ENCODE data around the gene DNAH7. TPM values are rescaled to one million over a fixed set of nuclear protein-coding genes. Genes with fewer than 3 reads are reported as not detected.

Gene DNAH7
- total RNA-seq, 2 experiments from 2014 or later = 0.29 TPM; not detected in 1

GRCh38 chr2:195727106-195727505 is 341.5 kb downstream of the DNAH7 start:
- Mint-ChIP-seq H3K27ac (no peak overlapping the region), H3K36me3 (ENCODE audit: low read depth) (peaks cover 33% of the 10 kb centered on the region), H3K4me3 (no peak overlapping the region), H3K9me3 (no peaks in the 10 kb centered on the region), H3K4me1 (ENCODE audit: low read depth) (no peaks in the 10 kb centered on the region), H3K27me3 (ENCODE audit: low read depth) (no peaks in the 10 kb centered on the region)
- intact Hi-C loops (cut with micrococcal nuclease) = no loop called here
- DNase-seq = no peak
- CTCF ChIA-PET = no interaction called here

GRCh38 chr2:195722075-195722474 is 346.6 kb downstream of the DNAH7 start:
- CTCF ChIA-PET = no interaction called here
- Mint-ChIP-seq H3K36me3 (ENCODE audit: low read depth) (peaks cover 26% of the 10 kb centered on the region), H3K4me3 (no peak overlapping the region), H3K27me3 (ENCODE audit: low read depth) (no peaks in the 10 kb centered on the region), H3K27ac (no peak overlapping the region), H3K4me1 (ENCODE audit: low read depth) (peaks cover 4% of the 10 kb centered on the region), H3K9me3 (no peaks in the 10 kb centered on the region)
- no peak for DNase-seq
- intact Hi-C loops (cut with micrococcal nuclease) = no loop called here

- Mint-ChIP-seq H3K27me3 (ENCODE audit: low read depth) (no peaks in the 10 kb centered on the region), H3K4me3 (no peak overlapping the region), H3K4me1 (ENCODE audit: low read depth) (peaks cover 4% of the 10 kb centered on the region), H3K36me3 (ENCODE audit: low read depth) (peaks cover 33% of the 10 kb centered on the region), H3K27ac (no peak overlapping the region), H3K9me3 (no peaks in the 10 kb centered on the region)
- intact Hi-C loops (cut with micrococcal nuclease) = loop anchor here (2.0 kb wide), 1 partner anchor 18 kb away; no protein-coding TSS in a partner anchor
- CTCF ChIA-PET = interaction anchor here (1.1 kb wide), 1 partner anchor 10 kb away, joined by 5 read pairs; no protein-coding TSS in a partner anchor
- no peak for DNase-seq
Measured at GRCh38 chr2:195721042-195721441, 347.6 kb downstream of the DNAH7 start.

GRCh38 chr2:195716466-195716865 is 352.2 kb downstream of the DNAH7 start:
- Mint-ChIP-seq H3K9me3 (no peaks in the 10 kb centered on the region), H3K4me3 (no peak overlapping the region), H3K27ac (no peak overlapping the region), H3K27me3 (ENCODE audit: low read depth) (no peaks in the 10 kb centered on the region), H3K4me1 (ENCODE audit: low read depth) (peaks cover 4% of the 10 kb centered on the region), H3K36me3 (ENCODE audit: low read depth) (peaks cover 48% of the 10 kb centered on the region)
- intact Hi-C loops (cut with micrococcal nuclease) = no loop called here
- DNase-seq = no peak
- CTCF ChIA-PET = no interaction called here

DNA sequence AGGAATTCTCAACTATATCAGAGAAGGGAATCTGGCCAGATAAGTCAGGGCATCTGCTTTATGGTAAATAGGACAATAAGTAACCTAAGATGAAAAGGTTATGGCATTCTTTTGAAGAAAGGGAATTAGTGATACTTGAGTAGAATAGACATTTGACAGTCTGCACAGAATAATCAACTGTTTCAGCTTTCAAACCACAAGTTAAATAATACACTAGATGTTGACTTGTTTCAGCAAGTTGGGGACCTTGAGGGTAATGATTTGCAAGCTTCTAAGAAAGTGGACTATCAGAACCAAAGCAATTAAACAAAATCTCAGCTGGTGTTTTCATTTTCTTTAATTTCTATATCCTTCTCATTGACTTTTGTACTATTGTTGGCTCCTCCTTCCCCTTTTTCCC is 357.2 kb downstream of the DNAH7 start:
- intact Hi-C loops (cut with micrococcal nuclease) = no loop called here
- Mint-ChIP-seq H3K9me3 (no peaks in the 10 kb centered on the region), H3K4me1 (ENCODE audit: low read depth) (peaks cover 2% of the 10 kb centered on the region), H3K4me3 (no peak overlapping the region), H3K27me3 (ENCODE audit: low read depth) (no peaks in the 10 kb centered on the region), H3K36me3 (ENCODE audit: low read depth) (peaks cover 41% of the 10 kb centered on the region), H3K27ac (no peak overlapping the region)
- CTCF ChIA-PET = interaction anchor here (0.9 kb wide), 1 partner anchor 10 kb away, joined by 5 read pairs; no protein-coding TSS in a partner anchor
- DNase-seq = no peak

- Mint-ChIP-seq H3K4me1 (ENCODE audit: low read depth) (peaks cover 2% of the 10 kb centered on the region), H3K27me3 (ENCODE audit: low read depth) (no peaks in the 10 kb centered on the region), H3K36me3 (ENCODE audit: low read depth) (peaks cover 32% of the 10 kb centered on the region), H3K4me3 (no peak overlapping the region), H3K9me3 (no peaks in the 10 kb centered on the region), H3K27ac (no peak overlapping the region)
- CTCF ChIA-PET = no interaction called here
- intact Hi-C loops (cut with micrococcal nuclease) = no loop called here
- no peak for DNase-seq
Measured at GRCh38 chr2:195709901-195710806, 358.5 kb downstream of the DNAH7 start.

GRCh38 chr2:195706161-195706900 is 362.3 kb downstream of the DNAH7 start:
- H3K36me3 Mint-ChIP-seq (ENCODE audit: low read depth) = peaks cover 24% of the 10 kb centered on the region
- DNase-seq = no peak
- intact Hi-C loops (cut with micrococcal nuclease) = no loop called here
- H3K9me3 Mint-ChIP-seq = peaks cover under 1% of the 10 kb centered on the region
- H3K27me3 Mint-ChIP-seq (ENCODE audit: low read depth) = no peaks in the 10 kb centered on the region
- peaks cover 4% of the 10 kb centered on the region for H3K4me1 Mint-ChIP-seq (ENCODE audit: low read depth)
- no peak overlapping the region for H3K27ac Mint-ChIP-seq
- CTCF ChIA-PET = interaction anchor here (0.7 to 1.5 kb wide), 2 partner anchors 39 to 191 kb away, joined by 3 read pairs; no protein-coding TSS in a partner anchor
- H3K4me3 Mint-ChIP-seq = no peak overlapping the region

DNA sequence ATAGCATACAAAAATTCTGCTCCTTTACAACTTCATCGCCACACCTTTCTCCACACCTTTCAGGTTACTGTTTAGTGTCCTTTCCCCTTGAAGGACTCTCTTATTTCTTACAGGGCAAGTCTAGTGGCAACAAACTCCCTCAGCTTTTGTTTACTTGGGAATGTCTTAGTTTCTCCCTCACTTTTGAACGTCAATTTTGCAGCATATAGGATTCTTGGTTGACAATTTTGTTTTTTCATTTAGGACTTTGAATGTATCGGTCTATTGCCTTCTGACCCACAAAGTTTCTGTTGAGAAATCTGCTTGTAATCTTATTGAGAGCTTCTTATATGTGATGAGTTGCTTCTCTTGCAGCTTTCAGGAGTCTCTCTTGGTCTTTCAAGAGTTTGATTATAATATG is 368.2 kb downstream of the DNAH7 start:
- Mint-ChIP-seq H3K27ac (no peak overlapping the region), H3K27me3 (ENCODE audit: low read depth) (no peaks in the 10 kb centered on the region), H3K4me1 (ENCODE audit: low read depth) (peaks cover 7% of the 10 kb centered on the region), H3K4me3 (no peak overlapping the region), H3K9me3 (peaks cover 24% of the 10 kb centered on the region), H3K36me3 (ENCODE audit: low read depth) (peaks cover 43% of the 10 kb centered on the region)
- intact Hi-C loops (cut with micrococcal nuclease) = no loop called here
- CTCF ChIA-PET = no interaction called here
- no peak for DNase-seq

DNA sequence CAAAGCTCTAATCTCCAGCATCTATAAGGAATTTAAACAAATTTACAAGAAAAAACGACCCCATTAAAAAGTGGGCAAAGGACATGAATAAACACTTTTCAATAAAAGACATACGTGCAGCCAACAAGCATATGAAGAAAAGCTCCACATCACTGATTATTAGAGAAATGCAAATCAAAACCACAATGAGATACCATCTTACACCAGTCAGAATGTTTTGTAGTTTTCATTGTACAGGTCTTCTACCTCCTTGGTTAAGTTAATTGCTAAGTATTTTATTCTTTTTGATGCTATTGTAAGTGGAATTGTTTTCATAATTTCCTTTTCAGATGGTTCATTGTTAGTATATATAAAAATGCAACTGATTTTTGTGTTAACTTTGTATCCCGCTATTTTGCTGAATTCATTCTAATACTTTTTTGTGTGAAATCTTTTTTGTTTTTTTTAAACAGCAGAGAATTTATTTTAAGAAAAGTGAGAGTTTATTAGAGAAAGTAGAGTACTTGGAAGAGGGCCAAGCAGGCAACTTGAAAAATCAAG is 370.9 kb downstream of the DNAH7 start:
- no peak overlapping the region for H3K27ac Mint-ChIP-seq
- CTCF ChIA-PET = no interaction called here
- intact Hi-C loops (cut with micrococcal nuclease) = no loop called here
- H3K9me3 Mint-ChIP-seq = peaks cover 38% of the 10 kb centered on the region
- peaks cover 21% of the 10 kb centered on the region for H3K4me1 Mint-ChIP-seq (ENCODE audit: low read depth)
- no peak for DNase-seq
- no peaks in the 10 kb centered on the region for H3K27me3 Mint-ChIP-seq (ENCODE audit: low read depth)
- H3K4me3 Mint-ChIP-seq = no peak overlapping the region
- H3K36me3 Mint-ChIP-seq (ENCODE audit: low read depth) = peaks cover 58% of the 10 kb centered on the region

- peaks cover 33% of the 10 kb centered on the region for H3K4me1 Mint-ChIP-seq (ENCODE audit: low read depth)
- H3K36me3 Mint-ChIP-seq (ENCODE audit: low read depth) = peaks cover 67% of the 10 kb centered on the region
- H3K9me3 Mint-ChIP-seq = peaks cover 47% of the 10 kb centered on the region
- H3K27ac Mint-ChIP-seq = no peak overlapping the region
- intact Hi-C loops (cut with micrococcal nuclease) = no loop called here
- H3K4me3 Mint-ChIP-seq = no peak overlapping the region
- H3K27me3 Mint-ChIP-seq (ENCODE audit: low read depth) = no peaks in the 10 kb centered on the region
- CTCF ChIA-PET = no interaction called here
- no peak for DNase-seq
Measured at GRCh38 chr2:195696012-195696411, 372.6 kb downstream of the DNAH7 start.

DNA sequence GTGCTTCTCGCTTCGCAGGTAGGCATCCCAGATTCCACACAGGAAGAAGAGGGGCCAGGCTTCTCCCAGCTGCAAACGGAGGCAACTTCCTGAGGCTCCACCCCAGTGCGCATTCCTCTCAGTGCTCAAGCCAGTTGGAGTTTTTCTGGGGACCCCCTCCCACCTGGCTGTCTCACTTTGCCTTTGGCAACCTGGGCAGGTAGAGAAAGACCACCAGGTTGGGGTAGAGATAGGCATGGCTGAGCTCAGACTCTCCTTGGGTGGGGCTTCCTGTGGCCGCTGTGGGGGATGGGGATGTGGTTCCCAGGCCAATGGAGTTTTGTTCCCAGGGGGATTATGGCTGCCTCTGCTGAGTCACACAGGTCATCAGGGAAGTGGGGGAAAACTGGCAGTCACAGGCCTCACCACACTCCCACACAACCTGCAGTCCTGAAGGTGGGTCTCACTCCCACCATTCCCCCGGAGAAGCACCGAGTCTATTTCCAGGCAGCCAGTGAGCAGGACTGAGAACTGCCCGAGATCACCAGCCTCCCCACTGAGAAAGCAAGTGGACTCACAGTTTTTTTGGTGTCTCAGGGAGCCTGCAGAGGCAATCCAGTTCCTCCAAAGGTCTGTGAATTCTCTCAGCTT is 373.5 kb downstream of the DNAH7 start:
- intact Hi-C loops (cut with micrococcal nuclease) = no loop called here
- Mint-ChIP-seq H3K9me3 (peaks cover 44% of the 10 kb centered on the region), H3K4me3 (no peak overlapping the region), H3K27ac (no peak overlapping the region), H3K27me3 (ENCODE audit: low read depth) (no peaks in the 10 kb centered on the region), H3K4me1 (ENCODE audit: low read depth) (peaks cover 33% of the 10 kb centered on the region), H3K36me3 (ENCODE audit: low read depth) (peaks cover 68% of the 10 kb centered on the region)
- CTCF ChIA-PET = no interaction called here
- no peak for DNase-seq

DNA sequence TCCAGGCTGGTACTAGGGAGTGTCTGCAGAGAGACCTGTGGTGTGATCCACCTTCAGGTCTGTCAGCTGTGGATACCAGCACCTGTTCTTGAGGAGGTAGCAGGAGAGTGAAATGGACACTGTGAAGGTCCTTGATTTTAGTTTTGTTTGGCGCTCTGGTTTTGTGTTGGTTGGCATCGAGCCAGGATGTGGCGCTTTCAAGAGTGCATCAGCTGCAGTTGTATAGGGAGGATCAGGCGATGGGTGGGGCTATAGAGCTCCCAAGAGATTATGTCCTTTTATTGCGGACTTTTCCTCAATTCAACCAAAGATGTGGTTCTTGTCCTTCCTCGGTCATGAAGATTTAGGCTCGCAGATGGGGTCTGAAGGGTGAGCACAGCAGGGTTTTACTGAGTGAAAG is 374.1 kb downstream of the DNAH7 start:
- no peak overlapping the region for H3K27ac Mint-ChIP-seq
- CTCF ChIA-PET = no interaction called here

More for the DNA sequence above, 374.1 kb downstream of the DNAH7 start:
- Mint-ChIP-seq H3K4me1 (ENCODE audit: low read depth) (peaks cover 33% of the 10 kb centered on the region), H3K27me3 (ENCODE audit: low read depth) (no peaks in the 10 kb centered on the region), H3K9me3 (peaks cover 40% of the 10 kb centered on the region), H3K4me3 (no peak overlapping the region), H3K36me3 (ENCODE audit: low read depth) (peaks cover 67% of the 10 kb centered on the region)
- no peak for DNase-seq
- intact Hi-C loops (cut with micrococcal nuclease) = no loop called here

Measured in activated naive CD4-positive, alpha-beta T cell treated with anti-CD3 and anti-CD28 coated beads for 36 hours (primary cell).